CD14-positive monocyte (primary cell): ENCODE results near the gene ZC3H12C. TPM values are rescaled to one million over a fixed set of nuclear protein-coding genes. Genes with fewer than 3 reads are reported as not detected.
A peak's percentile ranks its signal among the peaks of the same experiment; 100 is the strongest.

Source experiments
- DNase-seq, 3 donors: peaks; one replicate each; pipeline ENCODE4 v3.0.0-alpha.2; 2011 to 2022
- H2AFZ ChIP-seq: 2 replicates; pipeline ENCODE4 v1.6.0; 2012; ENCODE audit warnings: mild to moderate bottlenecking, low read depth, low read length, inconsistent platforms; ENCODE audit not compliant: insufficient read depth, poor library complexity, severe bottlenecking
- H3K27ac ChIP-seq, 2 donors: 1 replicate in 1 of 2; 2 replicates in 1 of 2; pipeline ENCODE4 v1.5.1; 2012 to 2013; ENCODE audit warnings: low read length in 2 of 2, control low read depth in 1 of 2, inconsistent platforms in 1 of 2, low read depth in 1 of 2, mild to moderate bottlenecking in 1 of 2
- H3K27me3 ChIP-seq, 2 donors: one replicate each; pipeline versions ENCODE4 v1.6.0 to v1.6.1; 2011 to 2013; ENCODE audit warnings: low read length in 2 of 2; ENCODE audit not compliant: control insufficient read depth in 2 of 2, insufficient read depth in 2 of 2
- H3K36me3 ChIP-seq, 2 donors: replicated peaks in 1 of 2; 1 replicate in 1 of 2; 2 replicates in 1 of 2; pipeline versions ENCODE4 v1.5.1 to v1.6.1; 2012 to 2013; ENCODE audit warnings: low read length in 2 of 2, control low read depth in 1 of 2, inconsistent platforms in 1 of 2, mild to moderate bottlenecking in 1 of 2; ENCODE audit not compliant: insufficient read depth in 2 of 2, control insufficient read depth in 1 of 2
- H3K4me1 ChIP-seq, 2 donors: 1 replicate in 1 of 2; 2 replicates in 1 of 2; pipeline versions ENCODE4 v1.5.1 to v1.6.1; 2012 to 2013; ENCODE audit warnings: low read length in 2 of 2, control low read depth in 1 of 2, inconsistent platforms in 1 of 2, mild to moderate bottlenecking in 1 of 2, moderate library complexity in 1 of 2; ENCODE audit not compliant: insufficient read depth in 2 of 2, control insufficient read depth in 1 of 2
- H3K4me2 ChIP-seq: replicated peaks from 2 replicates; pipeline ENCODE3; 2012; ENCODE audit warnings: low read length, moderate library complexity, mild to moderate bottlenecking; ENCODE audit not compliant: poor library complexity, severe bottlenecking; ENCODE audit errors: extremely low read depth
- H3K4me3 ChIP-seq, 3 experiments: fragments of 200-600 bp in 1 of 3; sonication (generic) in 1 of 3; replicated peaks in 1 of 3; 1 replicate in 2 of 3; 2 replicates in 1 of 3; pipeline ENCODE4 v1.5.1; 2011 to 2013; ENCODE audit warnings: low read length in 3 of 3, mild to moderate bottlenecking in 3 of 3, control low read depth in 2 of 3, low read depth in 2 of 3, inconsistent platforms in 1 of 3, moderate library complexity in 1 of 3
- H3K79me2 ChIP-seq: 2 replicates; pipeline ENCODE4 v1.6.0; 2012; ENCODE audit warnings: mild to moderate bottlenecking, control low read depth, inconsistent platforms, low read length, moderate library complexity; ENCODE audit not compliant: insufficient read depth
- H3K9ac ChIP-seq: 2 replicates; pipeline ENCODE4 v1.6.0; 2017; ENCODE audit warnings: low read length, mild to moderate bottlenecking; ENCODE audit not compliant: insufficient read depth, poor library complexity, severe bottlenecking
- H3K9me3 ChIP-seq, 2 donors: replicated peaks in 1 of 2; 1 replicate in 1 of 2; 2 replicates in 1 of 2; pipeline versions ENCODE4 v1.5.1 to v1.6.1; 2012 to 2013; ENCODE audit warnings: low read length in 2 of 2, control low read depth in 1 of 2; ENCODE audit not compliant: control insufficient read depth in 1 of 2, insufficient read depth in 1 of 2
- H4K20me1 ChIP-seq: 2 replicates; pipeline ENCODE4 v1.6.0; 2012; ENCODE audit warnings: mild to moderate bottlenecking, low read length, control low read depth, moderate library complexity; ENCODE audit not compliant: insufficient read depth
- H3K27ac Mint-ChIP-seq, 7 donors: one replicate each; pipeline ENCODE4 v1.8.0; 2020; ENCODE audit warnings: mild to moderate bottlenecking in 7 of 7, mixed read lengths in 7 of 7, moderate library complexity in 6 of 7, inconsistent platforms in 2 of 7
- H3K27me3 Mint-ChIP-seq, 3 donors: one replicate each; pipeline ENCODE4 v1.8.0; 2021 to 2022; ENCODE audit warnings: low read depth in 3 of 3, mild to moderate bottlenecking in 3 of 3, mixed read lengths in 3 of 3, moderate library complexity in 3 of 3, inconsistent platforms in 1 of 3
- H3K36me3 Mint-ChIP-seq, 2 donors: one replicate each; pipeline ENCODE4 v1.8.0; 2020; ENCODE audit warnings: mixed read lengths in 2 of 2, inconsistent platforms in 1 of 2, mild to moderate bottlenecking in 1 of 2
- H3K4me1 Mint-ChIP-seq: one replicate; pipeline ENCODE4 v1.8.0; 2020; ENCODE audit warnings: mild to moderate bottlenecking, mixed read lengths
- H3K4me3 Mint-ChIP-seq, 2 donors: one replicate each; pipeline ENCODE4 v1.8.0; 2020; ENCODE audit warnings: mild to moderate bottlenecking in 2 of 2, mixed read lengths in 2 of 2, moderate library complexity in 1 of 2
- H3K9me3 Mint-ChIP-seq, 7 donors: one replicate each; pipeline ENCODE4 v1.8.0; 2020 to 2022; ENCODE audit warnings: mixed read lengths in 7 of 7, mild to moderate bottlenecking in 6 of 7, moderate library complexity in 6 of 7, inconsistent platforms in 2 of 7
- WGBS: methylation state at CpG from one replicate; pipeline ENCODE4 v1.1.5; 2013; ENCODE audit warnings: missing lambda C conversion rate; ENCODE audit not compliant: insufficient coverage; 5-methylcytosine and 5-hydroxymethylcytosine counted together
- intact Hi-C, 2 donors: fragments of 100-400 bp; cut with micrococcal nuclease; formaldehyde crosslinking; loops; one replicate each; pipeline versions ENCODE4 v1.15.0 to v1.15.1; 2023
- polyA plus RNA-seq, 3 donors: library from polyadenylated mRNA; depleted of rRNA in 1 of 3; unstranded in 2 of 3; stranded (reverse) in 1 of 3; fragments of 300-500 nt in 2 of 3; fragments of >200 nt in 1 of 3; fragmentation: Illumina TruSeq in 2 of 3; gene quantifications; 1 replicate in 2 of 3; 2 replicates in 1 of 3; pipeline ENCODE4 v1.2.3, GENCODE V29; 2012 to 2021
- TF ChIP-seq, protein P1 (sequence below): fragments of 200-600 bp; IDR thresholded peaks from one replicate; pipeline ENCODE4 v1.8.0; 2022; ENCODE audit warnings: antibody characterized with exemption, mild to moderate bottlenecking

ZC3H12C gene
- polyA plus RNA-seq, 3 donors = 0.47 to 2.6 (median 0.73) TPM

DNA sequence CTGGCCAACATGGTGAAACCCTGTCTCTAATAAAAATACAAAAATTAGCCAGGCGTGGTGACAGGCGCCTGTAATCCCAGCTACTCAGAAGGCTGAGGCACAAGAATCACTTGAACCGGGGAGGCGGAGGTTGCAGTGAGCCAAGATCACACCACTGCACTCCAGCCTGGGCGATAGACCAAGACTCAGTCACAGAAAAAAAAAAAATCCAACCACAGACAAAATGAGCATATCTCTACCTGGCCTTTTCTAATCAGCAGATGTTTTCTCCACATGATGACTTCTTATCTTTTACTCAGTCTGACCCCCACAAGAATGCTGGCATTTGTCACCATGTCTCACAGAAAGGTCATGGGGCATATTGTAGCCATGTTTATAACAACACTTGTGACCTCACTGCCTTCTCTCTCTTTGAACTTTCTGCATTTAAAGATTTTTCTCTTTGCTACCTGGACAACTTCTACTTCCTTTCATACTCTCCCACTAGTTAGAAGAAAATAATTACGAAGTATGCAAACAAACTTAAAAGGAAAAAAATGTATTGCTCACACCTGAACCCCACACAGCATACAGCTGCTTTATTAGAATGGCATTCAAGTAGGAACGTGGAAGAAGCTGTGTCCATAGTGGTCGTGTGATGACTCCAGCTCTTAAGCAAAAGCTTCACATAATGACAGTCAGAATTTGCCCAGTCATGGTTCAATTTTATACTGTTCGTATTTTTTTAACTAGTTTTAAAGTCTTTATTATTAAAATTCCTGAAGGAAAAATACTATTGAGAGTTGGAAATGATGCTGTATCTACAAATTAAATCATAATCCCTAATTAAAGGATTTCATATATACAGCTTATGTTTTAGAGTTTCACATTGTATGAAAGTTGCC, 65.4 kb downstream of the ZC3H12C start:
- no peaks in the 10 kb centered on the region for H3K9me3 ChIP-seq
- intact Hi-C loops = no loop called here
- H3K4me3 ChIP-seq = no peak overlapping the region
- no peaks in the 10 kb centered on the region for H3K27me3 Mint-ChIP-seq
- TF ChIP-seq, protein P1, sequence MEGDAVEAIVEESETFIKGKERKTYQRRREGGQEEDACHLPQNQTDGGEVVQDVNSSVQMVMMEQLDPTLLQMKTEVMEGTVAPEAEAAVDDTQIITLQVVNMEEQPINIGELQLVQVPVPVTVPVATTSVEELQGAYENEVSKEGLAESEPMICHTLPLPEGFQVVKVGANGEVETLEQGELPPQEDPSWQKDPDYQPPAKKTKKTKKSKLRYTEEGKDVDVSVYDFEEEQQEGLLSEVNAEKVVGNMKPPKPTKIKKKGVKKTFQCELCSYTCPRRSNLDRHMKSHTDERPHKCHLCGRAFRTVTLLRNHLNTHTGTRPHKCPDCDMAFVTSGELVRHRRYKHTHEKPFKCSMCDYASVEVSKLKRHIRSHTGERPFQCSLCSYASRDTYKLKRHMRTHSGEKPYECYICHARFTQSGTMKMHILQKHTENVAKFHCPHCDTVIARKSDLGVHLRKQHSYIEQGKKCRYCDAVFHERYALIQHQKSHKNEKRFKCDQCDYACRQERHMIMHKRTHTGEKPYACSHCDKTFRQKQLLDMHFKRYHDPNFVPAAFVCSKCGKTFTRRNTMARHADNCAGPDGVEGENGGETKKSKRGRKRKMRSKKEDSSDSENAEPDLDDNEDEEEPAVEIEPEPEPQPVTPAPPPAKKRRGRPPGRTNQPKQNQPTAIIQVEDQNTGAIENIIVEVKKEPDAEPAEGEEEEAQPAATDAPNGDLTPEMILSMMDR = no peak
- no peak overlapping the region for H3K4me3 Mint-ChIP-seq
- H3K27ac ChIP-seq = peak overlapping the region in 1 of 2 donors; percentile 27
- no peak overlapping the region for H2AFZ ChIP-seq
- H3K27ac Mint-ChIP-seq = peak overlapping the region in 2 of 7 donors; percentile 22 to 66
- no peaks in the 10 kb centered on the region for H3K4me1 ChIP-seq
- no peak overlapping the region for H3K9ac ChIP-seq
- H3K79me2 ChIP-seq = no peaks in the 10 kb centered on the region
- no peaks in the 10 kb centered on the region for H3K9me3 Mint-ChIP-seq
- no peak overlapping the region for H3K4me2 ChIP-seq
- WGBS = 89% methylated on average over 4 of the region's 9 CpGs
- H3K4me1 Mint-ChIP-seq = no peaks in the 10 kb centered on the region
- DNase-seq = no peak
- no peaks in the 10 kb centered on the region for H3K27me3 ChIP-seq
- peaks cover 38 to 73% of the 10 kb centered on the region in 2 donors for H3K36me3 ChIP-seq
- H4K20me1 ChIP-seq = no peaks in the 10 kb centered on the region
- peaks cover 27 to 47% of the 10 kb centered on the region in 2 donors for H3K36me3 Mint-ChIP-seq

DNA sequence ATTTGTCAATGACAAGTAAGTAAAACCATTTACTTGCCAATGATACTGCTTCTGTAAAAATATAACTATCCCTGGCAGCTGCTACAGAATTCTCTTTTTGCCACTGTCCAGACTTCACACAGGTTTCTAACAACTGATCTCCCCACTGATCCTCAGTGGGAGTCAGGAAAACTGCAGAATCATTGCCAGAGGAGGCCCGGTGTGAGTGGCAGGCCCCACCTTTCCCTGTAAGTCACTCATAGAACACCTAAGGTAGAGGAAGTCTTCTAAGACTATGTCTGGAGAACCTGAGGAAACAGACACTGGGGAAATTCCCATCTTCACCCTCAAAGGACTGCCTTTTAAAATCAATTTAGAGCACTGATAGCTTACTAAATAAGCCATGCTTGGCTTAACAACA, 66.3 kb downstream of the ZC3H12C start:
- H3K9me3 Mint-ChIP-seq = no peaks in the 10 kb centered on the region
- WGBS = no CpG with 5 or more reads among the region's 1 CpG
- Histone ChIP-seq H3K4me3 (no peak overlapping the region), H3K27ac (peak overlapping the region in 1 of 2 donors; percentile 27), H2AFZ (no peak overlapping the region), H3K4me2 (no peak overlapping the region), H3K27me3 (no peaks in the 10 kb centered on the region), H3K4me1 (no peaks in the 10 kb centered on the region), H3K9me3 (no peaks in the 10 kb centered on the region), H3K36me3 (peaks cover 43 to 77% of the 10 kb centered on the region in 2 donors), H3K79me2 (no peaks in the 10 kb centered on the region), H4K20me1 (no peaks in the 10 kb centered on the region), H3K9ac (no peak overlapping the region)
- H3K36me3 Mint-ChIP-seq = peaks cover 29 to 50% of the 10 kb centered on the region in 2 donors
- peak overlapping the region in 2 of 7 donors; percentile 17 to 41 for H3K27ac Mint-ChIP-seq
- TF ChIP-seq, protein P1 = no peak
- no peak overlapping the region for H3K4me3 Mint-ChIP-seq
- H3K27me3 Mint-ChIP-seq = no peaks in the 10 kb centered on the region
- no peak for DNase-seq
- intact Hi-C loops = no loop called here
- no peaks in the 10 kb centered on the region for H3K4me1 Mint-ChIP-seq
